Renal cortex interstitium (tissue), 11 donors: ENCODE data around the gene UNK. TPM values are rescaled to one million over a fixed set of nuclear protein-coding genes. Genes with fewer than 3 reads are reported as not detected.
"Not testable (repeated sequence)": the region's sequence is repeated elsewhere in the genome, so short reads cannot be mapped to it uniquely, and the experiment has no call there.

Experiments used
- DNase-seq, 11 donors: peaks; one replicate each; pipeline ENCODE4 v3.0.0-alpha.2; 2013; ENCODE audit warnings: low read depth in 9 of 11, low spot score in 4 of 11; ENCODE audit errors: extremely low read depth in 1 of 11
- polyA plus RNA-seq, 3 donors: library from polyadenylated mRNA; unstranded; fragments of 120-200 nt; gene quantifications; one replicate each; pipeline ENCODE4 v1.2.1, GENCODE V29; 2013; ENCODE audit not compliant: insufficient read length in 3 of 3

UNK gene
- polyA plus RNA-seq, 3 donors, result 34.1 to 52.2 (median 42.4) TPM

- no peak for DNase-seq
These were observed 4.4 kb upstream of the UNK start for GRCh38 chr17:75779987-75780889.

- DNase-seq, result peak in 1 of 11 donors; percentile 77
These were observed 1.4 kb upstream of the UNK start for GRCh38 chr17:75783069-75783783.

- no peak for DNase-seq
These were observed 668 bp upstream of the UNK start for GRCh38 chr17:75783803-75784472.

GRCh38 chr17:75785016-75785890, 647 bp downstream of the UNK start:
- peak in 9 of 11 donors; percentile 83 to 91 (median 89) for DNase-seq

GRCh38 chr17:75791254-75791653, 6.6 kb downstream of the UNK start:
- no peak for DNase-seq

GRCh38 chr17:75793460-75793859, 8.9 kb downstream of the UNK start:
- no peak for DNase-seq

GRCh38 chr17:75795820-75796607, 11.4 kb downstream of the UNK start:
- no peak for DNase-seq

- DNase-seq, result no peak
These were observed 14.8 kb downstream of the UNK start for GRCh38 chr17:75799402-75799801.

GRCh38 chr17:75803883-75804282, 19.3 kb downstream of the UNK start:
- DNase-seq, result no peak

- DNase-seq, result no peak
These were observed 22.4 kb downstream of the UNK start for GRCh38 chr17:75806822-75807500.

GRCh38 chr17:75807861-75808260, 23.3 kb downstream of the UNK start:
- no peak for DNase-seq

GRCh38 chr17:75808549-75808904, 23.9 kb downstream of the UNK start:
- no peak for DNase-seq

GRCh38 chr17:75808905-75809621, 24.5 kb downstream of the UNK start:
- no peak for DNase-seq

- DNase-seq, result no peak
These were observed 25.1 kb downstream of the UNK start for GRCh38 chr17:75809631-75810111.

- DNase-seq, result no peak
These were observed 25.6 kb downstream of the UNK start for GRCh38 chr17:75810216-75810615.

GRCh38 chr17:75810756-75811155, 26.1 kb downstream of the UNK start:
- DNase-seq, result not testable (repeated sequence)

GRCh38 chr17:75811174-75811573, 26.6 kb downstream of the UNK start:
- no peak for DNase-seq
